Putamen (tissue), 1 donor: ENCODE data around the gene ETV5.
"Not testable (repeated sequence)": the region's sequence is repeated elsewhere in the genome, so short reads cannot be mapped to it uniquely, and the experiment has no call there.

Experiments used
- DNase-seq: peaks from one replicate; pipeline ENCODE4 v3.0.0-alpha.2; 2016; ENCODE audit warnings: low spot score

Gene ETV5

GRCh38 chr3:186067360-186068242, 41.3 kb downstream of the ETV5 start:
- no peak for DNase-seq

- DNase-seq, result no peak
These were observed 48.7 kb downstream of the ETV5 start for GRCh38 chr3:186060222-186060621.

- DNase-seq, result no peak
These were observed 49.7 kb downstream of the ETV5 start for GRCh38 chr3:186059192-186059591.

- DNase-seq, result no peak
These were observed 50.7 kb downstream of the ETV5 start for GRCh38 chr3:186058225-186058624.

GRCh38 chr3:186057594-186057993, 51.3 kb downstream of the ETV5 start:
- DNase-seq, result peak; percentile 68

- DNase-seq, result no peak
These were observed 54.0 kb downstream of the ETV5 start for GRCh38 chr3:186054792-186055352.

- DNase-seq, result no peak
These were observed 54.7 kb downstream of the ETV5 start for GRCh38 chr3:186053954-186054791.

- no peak for DNase-seq
These were observed 56.6 kb downstream of the ETV5 start for GRCh38 chr3:186052096-186052840.

- no peak for DNase-seq
These were observed 59.9 kb downstream of the ETV5 start for GRCh38 chr3:186049001-186049400.

- DNase-seq, result no peak
These were observed 60.8 kb downstream of the ETV5 start for GRCh38 chr3:186048119-186048518.

GRCh38 chr3:186046838-186047237, 62.1 kb downstream of the ETV5 start:
- DNase-seq, result no peak

- peak; percentile 95 for DNase-seq
These were observed 63.9 kb downstream of the ETV5 start for GRCh38 chr3:186044968-186045367.

GRCh38 chr3:186044427-186044826, 64.5 kb downstream of the ETV5 start:
- DNase-seq, result no peak

- no peak for DNase-seq
These were observed 66.2 kb downstream of the ETV5 start for GRCh38 chr3:186042521-186043202.

- no peak for DNase-seq
These were observed 66.9 kb downstream of the ETV5 start for GRCh38 chr3:186042036-186042435.

GRCh38 chr3:186038360-186038759, 70.5 kb downstream of the ETV5 start:
- no peak for DNase-seq

- DNase-seq, result no peak
These were observed 73.6 kb downstream of the ETV5 start for GRCh38 chr3:186035277-186035676.

- no peak for DNase-seq
These were observed 76.6 kb downstream of the ETV5 start for GRCh38 chr3:186032321-186032720.

GRCh38 chr3:186025993-186026392, 82.9 kb downstream of the ETV5 start:
- DNase-seq, result not testable (repeated sequence)

- no peak for DNase-seq
These were observed 83.7 kb downstream of the ETV5 start for GRCh38 chr3:186025161-186025560.

- no peak for DNase-seq
These were observed 84.7 kb downstream of the ETV5 start for GRCh38 chr3:186024210-186024609.
